Measurements from ENCODE around the gene NCKAP5. TPM values are rescaled to one million over a fixed set of nuclear protein-coding genes. Genes with fewer than 3 reads are reported as not detected.

The NCKAP5 gene
- total RNA-seq, 6 donors from 2014 or later = 22.1 to 51.1 (median 41.4) TPM

DNA sequence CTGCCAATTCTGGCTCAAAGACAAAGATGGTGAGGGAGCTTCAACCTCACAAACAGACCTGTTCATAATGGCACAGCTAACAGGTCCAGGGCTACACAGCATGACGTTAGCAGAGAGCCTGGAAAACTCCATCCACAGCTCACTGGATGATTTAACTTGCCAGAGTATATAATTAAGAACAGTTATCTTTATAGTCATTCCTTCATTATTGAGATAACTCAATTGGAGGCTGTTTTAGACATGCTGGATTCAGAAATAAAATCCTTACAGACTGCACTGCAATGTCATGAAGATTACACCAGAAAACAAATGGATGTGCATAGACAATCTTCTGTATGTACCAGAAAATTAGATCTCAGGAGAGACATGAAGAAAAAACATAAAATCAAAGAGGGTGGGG lies 843.1 kb downstream of the NCKAP5 start:
- TF ChIP-seq POLR2A (IDR thresholded peaks at IDR 0.05) = no peak
- no peak for TF ChIP-seq EP300 (IDR thresholded peaks at IDR 0.05)
- TF ChIP-seq, protein P1, sequence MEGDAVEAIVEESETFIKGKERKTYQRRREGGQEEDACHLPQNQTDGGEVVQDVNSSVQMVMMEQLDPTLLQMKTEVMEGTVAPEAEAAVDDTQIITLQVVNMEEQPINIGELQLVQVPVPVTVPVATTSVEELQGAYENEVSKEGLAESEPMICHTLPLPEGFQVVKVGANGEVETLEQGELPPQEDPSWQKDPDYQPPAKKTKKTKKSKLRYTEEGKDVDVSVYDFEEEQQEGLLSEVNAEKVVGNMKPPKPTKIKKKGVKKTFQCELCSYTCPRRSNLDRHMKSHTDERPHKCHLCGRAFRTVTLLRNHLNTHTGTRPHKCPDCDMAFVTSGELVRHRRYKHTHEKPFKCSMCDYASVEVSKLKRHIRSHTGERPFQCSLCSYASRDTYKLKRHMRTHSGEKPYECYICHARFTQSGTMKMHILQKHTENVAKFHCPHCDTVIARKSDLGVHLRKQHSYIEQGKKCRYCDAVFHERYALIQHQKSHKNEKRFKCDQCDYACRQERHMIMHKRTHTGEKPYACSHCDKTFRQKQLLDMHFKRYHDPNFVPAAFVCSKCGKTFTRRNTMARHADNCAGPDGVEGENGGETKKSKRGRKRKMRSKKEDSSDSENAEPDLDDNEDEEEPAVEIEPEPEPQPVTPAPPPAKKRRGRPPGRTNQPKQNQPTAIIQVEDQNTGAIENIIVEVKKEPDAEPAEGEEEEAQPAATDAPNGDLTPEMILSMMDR (IDR thresholded peaks at IDR 0.05) = no peak
- no peaks in the 10 kb centered on the region for H3K9me3 ChIP-seq
- H3K4me3 ChIP-seq = no peak overlapping the region
- WGBS, 2 donors = 67 to 86% methylated on average over 1 of the region's 1 CpG
- ATAC-seq (ENCODE audit: low FRiP score in 2 of 2) = no peak
- H3K36me3 ChIP-seq = peaks cover 0 to 5% (median 0%) of the 10 kb centered on the region in 4 donors
- DNase-seq = no peak
- H3K27me3 ChIP-seq = no peaks in the 10 kb centered on the region
- no peaks in the 10 kb centered on the region for H3K4me1 ChIP-seq
- H3K27ac ChIP-seq = no peak overlapping the region

DNA sequence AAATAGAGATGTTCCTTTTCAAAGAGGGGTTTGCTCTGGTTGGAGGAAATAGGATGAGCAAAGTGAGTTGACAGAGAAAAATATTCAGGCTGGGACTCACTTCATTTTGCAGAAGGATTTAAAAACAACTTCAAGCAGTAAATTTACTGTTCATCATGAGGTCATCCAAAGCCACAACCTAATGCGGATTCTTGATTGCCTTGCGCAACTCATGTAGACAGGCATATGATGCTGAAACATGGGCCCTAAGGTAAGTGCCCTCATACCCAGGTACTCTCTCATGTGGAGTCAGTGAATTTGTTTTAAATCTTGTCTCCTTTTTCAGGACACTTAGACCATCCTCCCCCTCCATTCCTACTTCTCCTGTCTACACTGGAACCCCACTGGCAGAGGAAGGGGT lies 846.3 kb downstream of the NCKAP5 start:
- H3K27ac ChIP-seq = no peak overlapping the region
- H3K4me1 ChIP-seq = no peaks in the 10 kb centered on the region
- no peaks in the 10 kb centered on the region for H3K27me3 ChIP-seq
- WGBS, 2 donors = 93 to 98% methylated on average over 2 of the region's 2 CpGs
- no peaks in the 10 kb centered on the region for H3K36me3 ChIP-seq
- DNase-seq = no peak
- H3K9me3 ChIP-seq = no peaks in the 10 kb centered on the region
- TF ChIP-seq POLR2AphosphoS5 (IDR thresholded peaks at IDR 0.05) = no peak
- TF ChIP-seq, protein P1 (IDR thresholded peaks at IDR 0.05) = no peak
- no peak for TF ChIP-seq POLR2A (IDR thresholded peaks at IDR 0.05)
- no peak for TF ChIP-seq EP300 (IDR thresholded peaks at IDR 0.05)
- no peak for ATAC-seq (ENCODE audit: low FRiP score in 2 of 2)
- no peak overlapping the region for H3K4me3 ChIP-seq

DNA sequence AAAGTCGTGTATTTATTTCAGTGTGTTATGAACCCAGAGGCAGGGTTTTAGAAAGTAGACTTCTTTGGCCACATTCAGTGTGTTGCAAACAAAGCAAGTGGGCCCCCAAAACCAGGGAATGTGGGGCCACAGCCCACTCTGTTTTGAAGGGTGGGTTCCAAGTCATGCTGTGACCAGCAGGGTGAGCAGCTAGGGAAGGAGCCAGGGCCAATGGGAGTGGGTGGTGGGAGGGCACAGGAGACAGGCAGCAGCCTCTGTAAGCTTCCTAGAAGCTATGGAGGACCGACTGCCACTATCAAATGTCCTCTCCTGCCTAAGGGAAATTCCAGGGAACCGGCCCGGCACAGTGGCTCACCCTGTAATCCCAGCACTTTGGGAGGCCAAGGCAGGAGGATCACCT lies 847.9 kb downstream of the NCKAP5 start:
- Histone ChIP-seq H3K36me3 (peaks cover 0 to 3% (median 0%) of the 10 kb centered on the region in 4 donors), H3K4me3 (no peak overlapping the region), H3K27me3 (no peaks in the 10 kb centered on the region), H3K4me1 (no peaks in the 10 kb centered on the region), H3K9me3 (no peaks in the 10 kb centered on the region), H3K27ac (no peak overlapping the region)
- TF ChIP-seq EP300 (IDR thresholded peaks at IDR 0.05) = no peak
- no peak for TF ChIP-seq POLR2A (IDR thresholded peaks at IDR 0.05)
- TF ChIP-seq, protein P1 (IDR thresholded peaks at IDR 0.05) = no peak
- no peak for TF ChIP-seq POLR2AphosphoS5 (IDR thresholded peaks at IDR 0.05)
- ATAC-seq (ENCODE audit: low FRiP score in 2 of 2) = no peak
- 85 to 86% methylated on average over 3 to 4 of the region's 4 CpGs for whole genome bisulfite sequencing, 2 donors
- no peak for DNase-seq

DNA sequence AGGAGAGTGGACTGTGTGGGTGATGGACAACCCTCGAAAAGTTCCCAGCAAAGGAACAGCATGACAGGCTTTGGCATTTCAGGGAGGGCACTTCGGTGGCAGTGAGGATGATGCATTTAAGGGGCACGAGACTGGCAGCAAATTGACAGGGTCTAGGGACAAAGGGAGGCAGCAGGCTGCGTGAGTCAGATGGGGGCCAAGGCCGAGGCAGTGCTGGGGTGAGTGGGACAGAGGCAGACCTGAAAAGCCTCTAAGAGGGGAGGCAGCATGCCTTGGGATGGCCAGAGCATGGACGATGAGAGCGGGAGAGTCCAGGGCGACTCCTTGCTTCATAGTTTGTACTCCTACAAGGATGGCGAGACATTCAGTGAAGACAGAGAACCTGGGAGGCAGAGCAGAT lies 848.8 kb downstream of the NCKAP5 start:
- H3K9me3 ChIP-seq = no peaks in the 10 kb centered on the region
- H3K4me1 ChIP-seq = no peaks in the 10 kb centered on the region
- ATAC-seq (ENCODE audit: low FRiP score in 2 of 2) (no peak), DNase-seq (no peak)
- H3K36me3 ChIP-seq = peaks cover 0 to 3% (median 0%) of the 10 kb centered on the region in 4 donors
- TF ChIP-seq, protein P1 (IDR thresholded peaks at IDR 0.05) = no peak
- TF ChIP-seq POLR2AphosphoS5 (IDR thresholded peaks at IDR 0.05) = no peak
- no peak for TF ChIP-seq EP300 (IDR thresholded peaks at IDR 0.05)
- TF ChIP-seq POLR2A (IDR thresholded peaks at IDR 0.05) = no peak
- H3K27ac ChIP-seq = no peak overlapping the region
- H3K4me3 ChIP-seq = no peak overlapping the region
- WGBS, 2 donors = 90 to 93% methylated on average over 9 of the region's 9 CpGs
- no peaks in the 10 kb centered on the region for H3K27me3 ChIP-seq

DNA sequence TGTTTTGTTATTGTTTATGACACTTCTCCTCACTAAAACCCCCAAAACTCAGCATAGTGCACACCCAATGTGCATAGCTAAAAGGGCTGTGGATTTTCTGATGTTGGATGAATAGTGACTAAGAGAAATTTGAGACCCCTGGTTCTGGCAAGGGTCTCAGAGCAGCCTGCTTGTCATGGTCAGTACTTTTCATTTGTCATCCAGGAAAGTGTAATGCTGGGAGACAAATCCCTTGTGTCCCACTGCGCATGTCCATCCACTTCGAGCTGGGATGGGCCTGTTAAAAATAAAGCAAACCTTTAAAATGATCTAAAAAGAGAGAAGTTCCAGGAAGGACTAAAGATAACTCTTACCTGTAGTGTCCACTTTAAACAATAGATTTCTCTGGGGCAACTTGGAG lies 851.3 kb downstream of the NCKAP5 start:
- TF ChIP-seq POLR2A (IDR thresholded peaks at IDR 0.05) = no peak
- no peak for TF ChIP-seq EP300 (IDR thresholded peaks at IDR 0.05)
- TF ChIP-seq, protein P1 (IDR thresholded peaks at IDR 0.05) = no peak
- TF ChIP-seq POLR2AphosphoS5 (IDR thresholded peaks at IDR 0.05) = no peak
- Histone ChIP-seq H3K4me3 (no peak overlapping the region), H3K9me3 (no peaks in the 10 kb centered on the region), H3K36me3 (peaks cover 0 to 3% (median 0%) of the 10 kb centered on the region in 4 donors), H3K27me3 (no peaks in the 10 kb centered on the region), H3K4me1 (no peaks in the 10 kb centered on the region), H3K27ac (no peak overlapping the region)
- ATAC-seq (ENCODE audit: low FRiP score in 2 of 2) (no peak), DNase-seq (no peak)
- 87 to 92% methylated on average over 2 of the region's 2 CpGs for WGBS, 2 donors

Measured in upper lobe of left lung (tissue), 6 donors.